NCI-H526 (cell line): ENCODE results near the gene TPSAB1.
"Not testable (repeated sequence)": the region's sequence is repeated elsewhere in the genome, so short reads cannot be mapped to it uniquely, and the experiment has no call there.

ENCODE experiments used
- DNase-seq, 2 experiments: peaks; one replicate each; lab custom pipeline; 2025; lab: John Stamatoyannopoulos, UW

The TPSAB1 gene

GRCh38 chr16:1223355-1224214 is 16.9 kb upstream of the TPSAB1 start:
- DNase-seq, result no peak

DNA sequence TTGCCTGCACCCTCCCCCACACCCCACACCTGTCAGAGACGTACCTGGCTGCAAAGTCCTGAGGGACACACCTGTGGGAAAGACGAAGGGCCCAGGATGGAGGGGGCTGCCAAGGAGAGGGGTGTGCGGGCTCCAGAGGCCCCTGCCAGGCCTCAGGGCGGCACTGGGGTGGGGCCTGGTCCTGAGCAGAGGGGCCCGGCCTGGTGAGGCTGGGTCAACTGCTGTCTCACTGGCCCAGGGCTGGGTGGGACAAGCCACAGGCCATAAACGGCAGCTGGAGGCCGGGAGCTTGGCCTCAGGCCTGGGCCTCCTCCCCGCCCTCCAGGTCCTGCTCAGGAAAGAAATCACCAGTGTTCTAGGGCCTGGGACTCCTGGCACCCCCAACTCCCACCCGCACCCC is 15.9 kb upstream of the TPSAB1 start:
- no peak for DNase-seq

- DNase-seq, result no peak
Measured at GRCh38 chr16:1225051-1225451, 15.5 kb upstream of the TPSAB1 start, which contains the start of gene TPSG1. Gene TPSG1, minus strand, starts transcription at chr16:1225268. Its CDS starts 16 bp downstream, at chr16:1225252.

- DNase-seq, result not testable (repeated sequence)
Measured at GRCh38 chr16:1225728-1226311, 14.7 kb upstream of the TPSAB1 start.

GRCh38 chr16:1226692-1227091 is 13.8 kb upstream of the TPSAB1 start:
- not testable (repeated sequence) for DNase-seq

- DNase-seq, result not testable (repeated sequence)
Measured at GRCh38 chr16:1228227-1228626, 12.3 kb upstream of the TPSAB1 start.

- DNase-seq, result not testable (repeated sequence)
Measured at GRCh38 chr16:1229476-1229875, 11.0 kb upstream of the TPSAB1 start.

GRCh38 chr16:1230084-1230470 is 10.4 kb upstream of the TPSAB1 start, which contains the start of gene TPSB2:
Gene TPSB2, minus strand, starts transcription at chr16:1230184. Its CDS starts 233 bp downstream, at chr16:1229951.
- DNase-seq, result not testable (repeated sequence)

DNA sequence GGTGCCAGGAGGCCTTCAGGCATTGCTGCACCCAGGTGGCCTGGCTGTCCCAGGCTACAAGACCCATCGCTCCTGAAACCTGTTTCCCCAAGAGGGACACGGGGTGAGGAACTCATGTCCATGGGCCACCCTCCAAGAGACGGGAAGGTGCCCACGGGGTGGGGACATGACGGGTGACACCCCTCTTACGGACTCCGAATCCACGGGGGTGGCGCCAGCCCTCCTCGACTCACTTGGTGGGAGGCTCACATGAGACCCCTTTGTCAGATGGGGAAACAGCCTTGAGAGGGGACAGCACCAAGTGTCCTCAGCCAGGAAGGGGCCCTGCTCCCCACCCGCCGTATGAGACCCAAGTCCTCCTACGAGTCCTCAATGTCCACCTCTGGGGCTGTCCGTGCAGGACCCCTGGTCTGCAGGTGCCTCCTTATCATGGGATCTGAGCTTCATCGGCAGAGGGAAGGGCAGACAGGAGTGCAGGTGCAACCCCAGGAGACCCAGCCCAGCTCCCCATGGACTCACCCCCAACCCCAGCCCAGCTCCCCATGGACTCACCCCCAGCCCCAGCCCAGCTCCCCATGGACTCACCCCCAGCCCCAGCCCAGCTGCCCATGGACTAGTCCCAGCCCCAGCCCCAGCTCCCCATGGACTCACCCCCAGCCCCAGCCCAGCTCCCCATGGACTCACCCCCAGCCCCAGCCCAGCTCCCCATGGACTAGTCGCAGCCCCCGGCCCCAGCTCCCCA is 9.9 kb upstream of the TPSAB1 start:
- not testable (repeated sequence) for DNase-seq

DNA sequence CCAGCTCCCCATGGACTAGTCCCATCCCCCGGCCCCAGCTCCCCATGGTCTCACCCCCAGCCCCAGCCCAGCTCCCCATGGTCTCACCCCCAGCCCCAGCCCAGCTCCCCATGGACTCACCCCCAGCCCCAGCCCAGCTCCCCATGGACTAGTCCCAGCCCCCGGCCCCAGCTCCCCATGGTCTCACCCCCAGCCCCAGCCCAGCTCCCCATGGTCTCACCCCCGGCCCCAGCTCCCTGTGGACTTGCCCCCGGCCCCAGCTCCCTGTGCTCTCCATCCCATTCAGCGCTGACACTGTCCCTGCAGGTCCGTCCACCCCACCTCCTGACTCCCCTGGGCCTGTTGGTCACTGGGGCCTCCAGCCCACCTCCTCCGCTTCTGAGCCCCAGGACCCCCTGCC is 9.2 kb upstream of the TPSAB1 start:
- not testable (repeated sequence) for DNase-seq

DNA sequence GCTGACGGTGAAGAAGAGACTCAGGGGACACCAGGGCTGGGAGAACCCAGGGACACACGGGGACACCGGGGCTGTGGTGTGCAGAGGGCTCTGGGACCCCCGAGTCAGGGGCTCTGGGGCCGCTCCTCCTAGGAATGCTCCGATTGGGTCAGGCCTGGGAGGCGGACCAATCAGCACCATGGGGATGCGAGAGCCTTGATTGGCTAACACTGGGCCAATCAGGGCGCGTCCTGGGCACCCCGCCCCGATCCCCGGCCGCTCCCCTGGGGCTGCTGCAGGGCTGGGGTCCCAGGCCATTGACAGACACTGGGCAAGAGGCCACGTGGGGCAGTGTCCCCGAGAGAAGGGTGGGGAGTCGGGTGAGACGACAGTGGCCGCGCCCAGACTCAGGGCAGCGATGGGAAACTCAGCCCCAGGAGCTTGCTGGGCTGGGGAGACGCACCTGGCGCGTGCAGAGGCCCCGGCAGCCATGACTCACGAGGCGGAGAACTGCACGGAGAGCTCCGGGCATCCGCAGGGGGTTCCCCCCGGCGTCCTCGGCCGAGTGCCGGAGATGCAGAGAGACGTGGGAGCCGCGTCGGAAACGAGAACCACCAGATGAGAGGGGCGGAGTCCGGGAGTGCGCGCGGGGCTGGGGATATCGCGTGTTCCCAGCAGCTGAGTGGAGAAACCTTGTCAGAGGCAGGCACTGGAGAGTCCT is 8.3 kb upstream of the TPSAB1 start:
- not testable (repeated sequence) for DNase-seq

DNA sequence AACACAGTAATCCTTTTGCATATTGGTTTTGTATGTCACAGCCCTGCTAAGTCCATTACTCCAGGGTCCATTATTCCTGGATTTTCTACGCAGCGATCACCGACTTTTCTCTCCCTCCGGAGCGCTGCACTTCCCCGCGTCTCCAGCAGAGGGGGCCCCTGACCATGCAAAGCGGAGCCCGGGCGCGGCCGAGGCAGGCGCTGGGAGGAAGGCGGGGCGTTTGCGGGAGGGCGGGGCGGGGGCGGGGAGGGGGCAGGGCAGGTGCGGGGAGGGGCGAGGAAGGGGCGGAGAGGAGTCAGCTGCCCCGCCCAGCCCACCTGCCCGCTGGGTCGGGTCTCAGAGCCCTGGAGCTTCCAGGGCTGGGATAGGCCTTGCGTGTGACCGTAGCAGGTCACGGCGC is 3.8 kb upstream of the TPSAB1 start:
- not testable (repeated sequence) for DNase-seq

DNA sequence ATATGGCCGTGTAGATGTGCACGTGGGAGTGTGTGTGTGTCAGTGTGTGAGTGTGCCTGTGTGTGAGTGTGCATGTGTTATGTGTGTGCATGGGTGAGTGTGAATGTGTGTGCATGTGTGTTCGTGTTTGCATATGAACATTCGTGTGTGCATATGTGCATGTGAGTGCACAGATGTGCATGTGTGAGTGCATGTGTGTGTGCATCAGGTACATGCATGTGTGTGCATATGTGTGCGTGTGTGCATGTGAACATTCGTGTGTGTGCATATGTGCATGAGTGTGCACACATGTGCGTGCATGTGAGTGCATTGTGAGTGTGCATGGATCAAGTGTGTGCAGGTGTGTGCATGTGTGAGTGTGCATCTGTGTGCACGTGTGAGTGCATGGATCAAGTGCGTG is 2.5 kb upstream of the TPSAB1 start:
- no peak for DNase-seq

- DNase-seq, result not testable (repeated sequence)
Measured at GRCh38 chr16:1238909-1239308, 1.6 kb upstream of the TPSAB1 start.

DNA sequence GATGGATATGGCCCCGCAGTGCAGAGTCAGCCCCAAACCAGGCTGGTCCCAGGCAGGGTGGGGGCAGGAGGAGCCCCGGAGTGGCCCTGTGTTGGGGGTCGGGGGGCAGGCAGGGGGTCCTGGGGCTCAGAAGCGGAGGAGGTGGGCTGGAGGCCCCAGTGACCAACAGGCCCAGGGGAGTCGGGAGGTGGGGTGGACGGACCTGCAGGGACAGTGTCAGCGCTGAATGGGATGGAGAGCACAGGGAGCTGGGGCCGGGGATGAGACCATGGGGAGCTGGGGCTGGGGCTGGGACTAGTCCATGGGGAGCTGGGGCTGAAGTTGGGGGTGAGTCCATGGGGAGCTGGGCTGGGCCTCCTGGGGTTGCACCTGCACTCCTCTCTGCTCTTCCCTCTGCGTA is 930 bp upstream of the TPSAB1 start:
- not testable (repeated sequence) for DNase-seq

DNA sequence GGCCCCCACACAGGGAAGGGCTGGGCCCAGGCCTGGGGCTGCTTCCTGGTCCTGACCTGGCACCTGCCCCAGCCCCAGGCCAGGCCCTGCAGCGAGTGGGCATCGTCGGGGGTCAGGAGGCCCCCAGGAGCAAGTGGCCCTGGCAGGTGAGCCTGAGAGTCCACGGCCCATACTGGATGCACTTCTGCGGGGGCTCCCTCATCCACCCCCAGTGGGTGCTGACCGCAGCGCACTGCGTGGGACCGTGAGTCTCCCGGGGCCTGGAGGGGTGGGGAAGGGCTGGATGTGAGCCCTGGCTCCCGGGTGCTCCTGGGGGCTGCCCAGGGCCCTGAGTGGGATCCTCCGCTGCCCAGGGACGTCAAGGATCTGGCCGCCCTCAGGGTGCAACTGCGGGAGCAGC is 576 bp downstream of the TPSAB1 start:
- not testable (repeated sequence) for DNase-seq

DNA sequence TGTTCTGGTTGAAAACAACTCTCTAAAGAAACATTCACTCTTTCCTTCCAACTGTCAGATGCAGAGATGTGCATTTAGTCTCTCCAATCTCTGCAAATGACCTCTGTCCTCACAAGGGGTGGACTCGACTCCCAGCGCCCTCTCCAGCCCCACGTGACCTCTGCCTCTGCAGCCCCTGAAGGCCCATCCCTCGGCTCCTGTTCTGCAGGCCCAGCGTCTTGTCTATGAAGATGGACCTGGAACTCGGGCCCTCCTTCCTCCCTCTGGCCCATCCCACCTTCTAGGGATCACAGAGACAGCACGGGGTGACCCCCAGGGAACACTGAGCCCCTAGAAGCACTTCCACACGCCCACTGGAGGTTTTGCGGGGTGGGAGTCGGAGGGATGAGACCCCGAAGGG is 2.9 kb downstream of the TPSAB1 start:
- DNase-seq, result not testable (repeated sequence)

DNA sequence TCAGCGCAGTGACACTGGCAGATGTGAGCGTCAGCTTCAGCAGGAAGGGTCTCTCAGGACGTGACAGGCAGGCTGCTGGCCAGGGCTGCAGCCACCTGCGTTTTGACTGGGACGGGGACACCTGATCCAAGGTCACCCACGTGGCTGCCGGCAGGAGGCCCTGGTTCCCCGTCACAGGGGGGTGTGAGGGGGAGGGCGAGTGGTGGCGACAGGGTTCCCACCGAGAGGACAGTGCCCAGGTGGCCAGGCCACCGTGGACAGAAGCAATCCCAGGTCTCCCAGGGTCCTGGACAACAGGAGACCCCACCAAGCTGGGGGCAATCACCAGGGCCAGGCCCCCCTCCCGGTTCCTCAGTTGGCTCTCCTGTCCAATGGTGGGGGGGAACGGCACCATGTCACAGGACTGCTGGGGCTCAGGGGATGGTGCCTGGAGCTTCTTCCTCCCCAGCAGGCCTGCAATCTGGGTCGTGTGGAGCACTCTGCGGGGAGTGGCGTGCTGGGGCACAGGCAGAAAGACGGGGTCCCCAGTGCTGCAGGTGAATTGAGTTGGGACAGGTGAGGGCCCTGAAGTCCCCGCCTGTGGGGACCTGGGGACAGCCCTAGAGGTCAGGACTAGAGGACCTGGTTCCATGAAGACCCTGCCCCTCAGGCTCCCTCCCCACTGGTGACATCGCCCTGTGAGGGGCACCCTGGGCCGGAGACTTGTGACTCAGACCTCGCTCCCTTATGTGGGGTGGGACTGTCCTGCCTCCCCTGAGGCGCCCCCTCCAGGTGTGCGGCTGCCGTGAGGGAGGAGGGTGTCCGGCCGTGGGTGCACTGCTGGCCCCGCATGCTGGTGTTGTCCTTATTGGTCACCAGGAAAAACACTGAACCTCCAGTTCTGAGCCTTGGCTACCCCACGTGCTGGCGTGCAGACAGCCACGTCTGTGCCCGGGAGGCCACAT is 3.7 kb downstream of the TPSAB1 start:
- not testable (repeated sequence) for DNase-seq

DNA sequence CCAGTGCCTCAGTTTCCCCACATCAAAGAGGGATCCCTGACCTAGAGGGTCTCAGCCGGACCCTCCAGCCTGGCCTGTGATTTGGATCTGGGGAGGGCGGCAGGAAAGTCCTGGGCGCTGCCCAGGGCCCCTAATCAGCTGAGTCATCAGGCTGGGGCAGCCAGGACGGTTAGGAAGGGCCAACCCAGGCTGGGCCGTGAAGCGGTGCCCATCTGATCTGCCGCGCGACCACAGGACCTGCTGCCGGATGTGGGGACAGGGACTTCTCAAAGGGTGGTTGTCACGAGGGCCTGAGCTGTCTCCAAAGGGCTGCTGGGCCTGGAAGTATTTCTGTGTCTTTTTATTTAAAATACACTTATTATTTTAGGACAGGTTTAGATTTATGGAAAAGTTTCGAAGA is 4.4 kb downstream of the TPSAB1 start:
- DNase-seq, result no peak

DNA sequence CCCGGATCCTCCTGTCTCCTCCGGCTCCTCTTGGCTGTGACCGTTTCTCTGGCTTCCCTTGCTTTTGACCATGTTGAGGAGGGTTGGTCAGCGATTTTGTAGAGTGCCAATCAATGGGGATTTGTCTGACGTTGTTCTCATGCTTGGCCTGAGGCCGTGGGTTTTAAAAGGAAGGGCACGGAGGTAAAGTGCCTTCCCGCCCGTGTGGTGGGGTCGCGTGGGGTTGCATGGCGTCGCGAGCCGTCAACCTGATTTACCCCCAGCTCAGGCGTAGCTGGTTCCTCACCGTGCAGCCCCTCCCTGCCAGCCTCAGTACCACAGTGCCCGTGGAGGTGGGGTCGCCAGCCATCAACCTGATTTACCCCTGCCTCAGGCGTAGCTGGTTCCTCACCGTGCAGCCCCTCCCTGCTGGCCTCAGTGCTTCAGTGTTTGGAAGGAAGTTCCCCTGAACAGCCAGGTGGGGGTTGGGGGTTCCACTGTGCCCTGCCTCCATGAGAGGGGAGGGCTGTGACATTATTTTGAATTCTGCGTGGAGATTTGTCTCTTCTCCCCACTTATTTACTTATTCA is 5.0 kb downstream of the TPSAB1 start:
- no peak for DNase-seq
